NT2/D1 (cell line): ENCODE measurements around the gene RALA.
"Not testable (repeated sequence)": the region's sequence is repeated elsewhere in the genome, so short reads cannot be mapped to it uniquely, and the experiment has no call there.

Source experiments
- DNase-seq: peaks from one replicate; pipeline ENCODE4 v3.0.0-alpha.2; 2011; ENCODE audit warnings: low read depth, low spot score
- H3K27me3 ChIP-seq: 2 replicates; pipeline ENCODE4 v1.6.0; 2011; ENCODE audit warnings: mild to moderate bottlenecking; ENCODE audit not compliant: insufficient read length, insufficient read depth
- H3K36me3 ChIP-seq: 2 replicates; pipeline ENCODE4 v1.6.1; 2011; ENCODE audit warnings: mild to moderate bottlenecking, low read length, mixed read lengths; ENCODE audit not compliant: insufficient read depth, insufficient read length
- H3K4me1 ChIP-seq: 2 replicates; pipeline ENCODE4 v1.5.1; 2011; ENCODE audit not compliant: insufficient read depth, insufficient read length
- H3K4me3 ChIP-seq: 2 replicates; pipeline ENCODE4 v1.5.1; 2011; ENCODE audit warnings: low read depth; ENCODE audit not compliant: insufficient read length
- H3K9ac ChIP-seq: 2 replicates; pipeline ENCODE4 v1.6.0; 2011; ENCODE audit warnings: low read depth; ENCODE audit not compliant: insufficient read length
- H3K9me3 ChIP-seq: 2 replicates; pipeline ENCODE4 v1.5.1; 2011; ENCODE audit warnings: mild to moderate bottlenecking, low read length; ENCODE audit not compliant: insufficient read depth
- SUZ12 ChIP-seq: IDR thresholded peaks from 2 replicates; pipeline ENCODE4 v1.6.1; 2011; ENCODE audit not compliant: insufficient read length, insufficient read depth; ENCODE audit errors: extremely low read depth
- YY1 ChIP-seq: IDR thresholded peaks from 2 replicates; pipeline ENCODE4 v1.6.1; 2011; ENCODE audit not compliant: insufficient read length, insufficient read depth
- ZNF274 ChIP-seq: IDR thresholded peaks from 2 replicates; pipeline ENCODE4 v1.6.1; 2011; ENCODE audit warnings: mild to moderate bottlenecking, low read depth, low read length

Gene RALA

GRCh38 chr7:39686261-39686924 lies 63.0 kb downstream of the RALA start:
- no peak for DNase-seq
- Histone ChIP-seq H3K4me1 (no peaks in the 10 kb centered on the region), H3K4me3 (no peak overlapping the region), H3K9me3 (no peaks in the 10 kb centered on the region), H3K27me3 (no peaks in the 10 kb centered on the region), H3K9ac (no peak overlapping the region), H3K36me3 (peaks cover 36% of the 10 kb centered on the region)
- TF ChIP-seq SUZ12 = no peak
- no peak for TF ChIP-seq YY1
- no peak for TF ChIP-seq ZNF274

DNA sequence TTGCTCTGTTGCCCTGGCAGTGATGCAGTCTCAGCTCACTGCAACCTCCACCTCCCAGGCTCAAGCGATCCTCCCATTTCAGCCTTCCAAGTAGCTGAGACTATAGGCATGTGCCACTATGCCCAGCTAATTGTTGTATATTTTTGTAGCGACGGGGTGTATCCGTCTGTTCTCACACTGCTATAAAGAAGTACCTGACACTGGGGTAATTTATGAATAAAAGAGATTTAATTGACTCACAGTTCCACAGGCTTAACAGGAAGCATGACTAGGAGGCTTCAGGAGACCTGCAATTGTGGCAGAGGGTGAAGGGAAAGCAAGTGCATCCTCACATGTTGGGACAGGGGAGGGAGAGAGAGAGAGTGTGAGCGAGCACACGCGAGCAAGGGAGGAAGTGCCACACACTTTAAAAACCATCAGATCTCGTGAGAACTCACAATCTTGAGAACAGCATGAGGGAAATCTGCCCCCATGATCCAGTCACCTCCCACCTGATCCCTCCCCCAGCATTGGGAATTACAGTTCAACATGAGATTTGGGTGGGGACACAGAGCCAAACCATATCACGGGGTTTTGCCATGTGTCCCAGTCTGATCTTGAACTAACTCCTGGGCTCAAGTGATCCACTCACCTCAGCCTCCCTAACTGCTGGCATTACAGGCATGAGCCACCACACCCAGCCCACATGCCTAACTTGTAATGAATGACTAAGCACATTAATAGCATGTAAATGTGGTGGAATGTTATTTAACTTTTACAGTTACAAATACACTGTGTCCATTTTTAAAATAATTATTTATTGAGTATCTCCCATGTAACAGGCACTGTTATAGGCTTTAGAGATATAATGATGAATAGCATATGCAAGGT lies 65.5 kb downstream of the RALA start:
- Histone ChIP-seq H3K9me3 (no peaks in the 10 kb centered on the region), H3K36me3 (peaks cover 49% of the 10 kb centered on the region), H3K9ac (no peak overlapping the region), H3K4me3 (no peak overlapping the region), H3K27me3 (no peaks in the 10 kb centered on the region), H3K4me1 (no peaks in the 10 kb centered on the region)
- DNase-seq = no peak
- TF ChIP-seq ZNF274 (no peak), SUZ12 (no peak), YY1 (no peak)

- no peak for DNase-seq
Observed at GRCh38 chr7:39691821-39692220, 68.4 kb downstream of the RALA start.

DNA sequence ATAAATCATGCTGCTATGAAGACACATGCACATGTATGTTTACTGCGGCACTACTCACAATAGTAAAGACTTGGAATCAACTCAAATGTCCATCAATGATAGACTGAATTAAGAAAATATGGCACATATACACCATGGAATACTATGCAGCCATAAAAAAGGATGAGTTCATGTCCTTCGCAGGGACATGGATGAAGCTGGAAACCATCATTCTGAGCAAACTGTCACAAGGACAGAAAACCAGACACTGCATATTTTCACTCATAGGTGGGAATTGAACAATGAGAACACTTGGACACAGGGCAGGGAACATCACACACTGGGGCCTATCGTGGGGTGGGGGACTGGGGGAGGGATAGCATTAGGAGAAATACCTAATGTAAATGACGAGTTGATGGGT lies 69.7 kb downstream of the RALA start:
- not testable (repeated sequence) for H3K27me3 ChIP-seq, H3K9me3 ChIP-seq, H3K9ac ChIP-seq, H3K4me1 ChIP-seq, DNase-seq, H3K4me3 ChIP-seq
- H3K36me3 ChIP-seq = peaks cover 69% of the 10 kb centered on the region

More at GRCh38 chr7:39691821-39692220, 68.4 kb downstream of the RALA start:
- no peak overlapping the region for H3K9ac ChIP-seq
- no peaks in the 10 kb centered on the region for H3K4me1 ChIP-seq
- peaks cover 65% of the 10 kb centered on the region for H3K36me3 ChIP-seq
- no peak for TF ChIP-seq YY1
- no peak for TF ChIP-seq ZNF274
- H3K4me3 ChIP-seq = no peak overlapping the region
- H3K27me3 ChIP-seq = no peaks in the 10 kb centered on the region
- no peaks in the 10 kb centered on the region for H3K9me3 ChIP-seq

DNA sequence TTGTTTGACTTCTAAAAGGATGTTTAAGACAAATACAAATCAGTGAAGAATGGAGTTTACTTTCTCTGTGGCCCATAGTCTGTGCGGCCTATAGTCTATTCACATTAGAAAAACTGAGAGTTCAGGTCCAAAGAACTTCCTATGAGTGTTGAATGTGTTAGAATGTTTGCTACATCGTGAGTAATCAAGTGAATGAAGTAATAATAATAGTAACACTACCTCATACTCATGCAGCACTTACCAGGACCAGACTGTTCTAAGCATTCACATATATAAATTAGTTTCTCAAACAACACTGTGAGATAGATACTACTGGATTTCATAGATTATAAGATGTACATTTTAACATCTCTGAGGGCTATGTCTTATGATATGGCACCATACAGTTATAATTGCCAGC lies 70.4 kb downstream of the RALA start:
- no peak for DNase-seq
- Histone ChIP-seq H3K9me3 (no peaks in the 10 kb centered on the region), H3K4me1 (no peaks in the 10 kb centered on the region), H3K9ac (no peak overlapping the region), H3K27me3 (no peaks in the 10 kb centered on the region), H3K36me3 (peaks cover 71% of the 10 kb centered on the region), H3K4me3 (no peak overlapping the region)
- no peak for TF ChIP-seq SUZ12
- no peak for TF ChIP-seq YY1
- no peak for TF ChIP-seq ZNF274

GRCh38 chr7:39695852-39696586 lies 72.6 kb downstream of the RALA start:
- H3K36me3 ChIP-seq = peaks cover 69% of the 10 kb centered on the region
- DNase-seq = no peak
- H3K4me1 ChIP-seq = no peaks in the 10 kb centered on the region
- no peak overlapping the region for H3K9ac ChIP-seq
- TF ChIP-seq YY1 (no peak), ZNF274 (no peak)
- H3K9me3 ChIP-seq = no peaks in the 10 kb centered on the region
- H3K4me3 ChIP-seq = no peak overlapping the region
- H3K27me3 ChIP-seq = no peaks in the 10 kb centered on the region

- H3K9me3 ChIP-seq = no peaks in the 10 kb centered on the region
- no peak for DNase-seq
- no peak overlapping the region for H3K9ac ChIP-seq
- peaks cover 69% of the 10 kb centered on the region for H3K36me3 ChIP-seq
- H3K4me3 ChIP-seq = no peak overlapping the region
- no peaks in the 10 kb centered on the region for H3K4me1 ChIP-seq
- H3K27me3 ChIP-seq = no peaks in the 10 kb centered on the region
- no peak for TF ChIP-seq YY1
- no peak for TF ChIP-seq ZNF274
- TF ChIP-seq SUZ12 = no peak
Observed at GRCh38 chr7:39696631-39697030, 73.3 kb downstream of the RALA start.
